Activated CD8-positive, alpha-beta memory T cell treated with anti-CD3 and anti-CD28 coated beads for 36 hours (primary cell): Measurements from ENCODE around the gene MPP1. TPM values are rescaled to one million over a fixed set of nuclear protein-coding genes. Genes with fewer than 3 reads are reported as not detected.

ENCODE experiments used
- CTCF ChIA-PET: fragments of 350-600 bp; sonication (Branson Sonifier 250); formaldehyde crosslinking; loops from one replicate; lab custom pipeline; 2021; ENCODE audit warnings: antibody characterized with exemption; lab: Charles Lee
- POLR2A ChIA-PET: fragments of 350-600 bp; sonication (Branson Sonifier 250); formaldehyde crosslinking; loops from one replicate; lab custom pipeline; 2021; ENCODE audit warnings: antibody characterized with exemption; lab: Charles Lee
- total RNA-seq, 2 experiments: library from RNA; stranded (reverse); gene quantifications; one replicate each; pipeline ENCODE4 v1.2.3, GENCODE V29; 2021

MPP1 gene
- total RNA-seq, 2 experiments from 2014 or later, result 15.1 to 15.5 TPM

DNA sequence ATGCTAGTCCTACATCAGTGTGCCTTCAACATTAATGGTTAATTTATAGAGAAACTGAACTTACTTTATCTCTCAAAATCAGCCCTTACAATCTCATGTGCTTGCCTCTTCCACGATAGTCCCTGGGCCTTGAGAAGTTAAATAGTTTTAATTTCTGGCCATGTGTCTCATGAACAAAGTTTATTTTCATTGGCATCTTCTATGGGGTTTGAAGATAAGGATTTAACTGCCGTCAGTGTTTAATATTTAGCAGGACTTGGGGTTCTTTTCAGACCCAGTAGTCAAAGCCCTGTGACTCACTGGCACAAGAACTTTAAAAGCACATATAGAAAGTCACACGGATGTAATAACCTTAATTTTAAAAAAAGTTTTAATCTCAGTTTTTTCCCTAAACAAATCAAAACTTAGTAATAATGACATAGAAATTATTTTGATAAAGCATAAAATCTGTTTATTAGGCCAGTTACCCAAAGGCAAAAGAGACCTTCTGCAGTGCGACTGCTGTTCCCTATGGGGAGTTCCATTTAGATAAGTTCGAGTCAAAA, 10.1 kb upstream of the MPP1 start:
- CTCF ChIA-PET, result no interaction called here

DNA sequence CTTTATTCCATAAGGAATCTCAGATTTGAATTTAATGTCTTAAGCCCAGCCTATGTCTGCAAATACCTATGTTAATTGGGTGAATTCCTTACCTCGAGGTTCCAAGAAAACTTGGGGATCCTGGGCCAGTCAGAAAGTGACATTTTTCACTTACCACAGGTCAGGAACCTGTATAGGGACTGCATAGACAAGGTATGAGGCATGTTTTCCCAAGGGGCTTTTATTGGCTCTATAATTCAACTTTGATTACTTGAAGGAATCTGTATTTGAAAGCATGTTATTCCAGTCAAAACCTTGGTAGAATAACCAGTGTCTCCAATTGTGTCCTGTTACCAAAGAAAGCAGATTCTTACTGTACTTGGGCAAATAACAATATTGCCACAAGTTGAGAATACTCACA, 8.5 kb upstream of the MPP1 start:
- CTCF ChIA-PET, result no interaction called here
- POLR2A ChIA-PET, result no interaction called here

More for the DNA sequence above, 10.1 kb upstream of the MPP1 start:
- POLR2A ChIA-PET, result no interaction called here

DNA sequence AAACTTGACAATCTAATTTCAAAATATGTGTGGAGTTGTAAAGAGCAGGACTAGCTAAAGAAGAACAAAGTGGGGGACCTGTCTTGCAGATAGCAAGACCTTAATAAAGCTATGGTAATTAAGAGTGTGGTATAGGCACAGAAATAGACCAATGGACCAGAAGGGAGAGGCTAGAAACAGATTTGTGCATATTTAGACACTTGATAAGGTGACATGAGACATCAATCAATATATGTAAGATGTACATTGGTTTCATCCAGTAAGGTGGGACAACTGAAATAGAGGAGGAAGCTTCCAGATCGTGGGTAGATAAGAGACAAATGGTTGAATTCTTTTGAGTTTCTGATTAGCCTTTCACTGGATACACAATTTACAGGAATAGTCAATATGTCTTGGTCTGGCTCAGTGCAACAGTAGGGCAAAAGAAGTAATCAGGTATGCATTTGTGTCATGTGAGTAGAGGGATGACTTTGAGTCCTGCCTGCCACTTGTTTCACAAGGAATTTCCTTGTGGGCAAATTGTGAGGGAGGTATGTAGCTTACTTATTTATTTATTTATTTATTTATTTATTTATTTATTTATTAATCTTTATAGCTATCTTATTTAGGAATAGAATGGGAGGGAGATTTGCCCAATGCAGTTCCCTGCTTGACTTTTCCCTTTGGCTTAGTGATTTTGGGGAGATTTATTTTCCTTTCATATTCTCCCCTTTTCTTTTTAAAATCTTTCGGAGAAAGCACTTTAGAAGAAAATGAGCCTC, 7.2 kb upstream of the MPP1 start:
- ChIA-PET CTCF (no interaction called here), POLR2A (no interaction called here)

- POLR2A ChIA-PET, result no interaction called here
- CTCF ChIA-PET, result interaction anchor here (2.1 kb wide), 1 partner anchor 11 kb away, joined by 5 read pairs; no protein-coding TSS in a partner anchor
Observed at GRCh38 chrX:154809939-154810665, 4.8 kb upstream of the MPP1 start.

DNA sequence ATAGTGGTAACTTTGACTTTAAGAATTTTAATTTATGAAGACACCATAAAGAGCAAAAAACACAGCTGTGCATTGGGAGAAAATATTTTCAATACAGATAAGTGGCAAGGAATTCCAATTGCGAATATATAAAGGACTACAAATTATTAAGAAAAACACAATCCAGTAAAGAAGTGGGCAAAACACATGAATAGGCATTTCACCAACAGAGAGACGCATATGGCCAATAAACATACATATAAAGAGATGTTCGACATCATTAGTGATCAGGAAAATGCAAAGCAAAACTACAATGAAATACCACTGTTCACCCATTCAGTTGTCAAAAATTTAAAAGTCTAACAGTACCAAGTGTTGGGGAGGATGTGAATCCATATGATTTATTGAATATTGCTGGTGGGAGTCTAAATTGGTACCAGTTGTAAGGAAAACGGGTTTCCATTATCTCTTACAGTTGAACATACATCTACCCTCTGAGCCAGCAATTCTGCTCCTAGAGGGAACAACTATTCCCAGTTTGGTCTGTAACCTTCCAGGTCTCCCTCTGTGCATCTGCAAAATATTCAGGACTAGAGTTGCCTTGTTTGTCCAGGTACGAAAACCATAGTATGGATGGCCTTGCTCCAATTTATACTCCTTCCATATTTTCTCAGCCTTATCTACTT, 1.7 kb upstream of the MPP1 start:
- ChIA-PET POLR2A (no interaction called here), CTCF (no interaction called here)

GRCh38 chrX:154805696-154806091, 409 bp upstream of the MPP1 start:
- POLR2A ChIA-PET, result no interaction called here
- CTCF ChIA-PET, result no interaction called here

DNA sequence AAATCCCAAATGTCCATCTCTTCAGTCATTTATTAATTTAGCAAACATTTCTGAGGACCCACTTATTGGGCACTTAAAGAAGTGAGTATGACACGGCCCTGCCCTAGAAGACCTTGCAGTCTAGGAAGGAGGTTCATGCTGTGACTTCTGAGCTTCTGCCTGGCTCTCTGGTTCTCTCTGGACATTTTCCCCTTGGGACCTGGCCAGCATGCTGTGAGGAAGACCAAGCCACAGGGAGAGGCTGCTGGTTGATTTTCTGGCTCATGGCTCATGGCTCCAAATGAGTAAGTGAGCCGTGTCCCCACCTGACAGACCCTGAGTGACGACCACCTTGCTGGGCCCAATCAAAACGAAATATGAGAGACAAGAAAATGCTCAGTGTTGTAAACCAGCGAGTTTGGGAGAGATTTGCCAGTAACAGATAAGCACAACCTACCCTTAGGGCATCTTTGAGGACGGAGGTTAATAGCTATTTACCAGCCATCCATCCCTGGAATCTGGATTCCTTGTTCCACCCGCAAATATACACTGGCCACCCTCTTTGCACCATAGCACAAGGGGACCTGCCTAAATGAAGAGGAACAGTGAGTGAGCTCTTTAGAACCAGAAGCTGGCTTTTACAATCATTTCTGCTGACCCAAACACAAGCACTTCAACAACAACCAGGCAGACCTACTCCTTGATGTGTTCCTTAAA, 876 bp downstream of the MPP1 start:
- ChIA-PET CTCF (no interaction called here), POLR2A (interaction anchor here (0.7 kb wide), 1 partner anchor 304 kb away, joined by 4 read pairs; no protein-coding TSS in a partner anchor)

DNA sequence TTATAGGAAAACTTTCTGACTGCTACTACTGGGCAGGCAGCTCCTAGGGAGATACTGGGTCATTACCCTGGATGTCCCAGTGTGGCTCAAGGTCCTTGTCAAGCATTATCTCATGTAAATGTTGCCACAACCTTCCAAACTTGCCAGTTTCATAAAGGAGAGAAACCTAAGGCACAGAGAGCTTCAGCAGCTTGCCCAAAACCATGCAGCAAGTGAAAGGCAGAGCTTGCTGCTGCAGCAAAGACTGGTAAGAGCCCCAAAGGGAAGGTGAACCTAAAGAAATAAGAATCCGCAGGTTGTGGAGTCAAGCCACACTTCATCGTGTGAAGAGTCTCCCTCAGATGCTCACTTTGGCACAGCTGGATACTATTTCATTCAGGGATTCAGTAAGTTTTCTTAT, 2.3 kb downstream of the MPP1 start:
- ChIA-PET CTCF (no interaction called here), POLR2A (no interaction called here)

DNA sequence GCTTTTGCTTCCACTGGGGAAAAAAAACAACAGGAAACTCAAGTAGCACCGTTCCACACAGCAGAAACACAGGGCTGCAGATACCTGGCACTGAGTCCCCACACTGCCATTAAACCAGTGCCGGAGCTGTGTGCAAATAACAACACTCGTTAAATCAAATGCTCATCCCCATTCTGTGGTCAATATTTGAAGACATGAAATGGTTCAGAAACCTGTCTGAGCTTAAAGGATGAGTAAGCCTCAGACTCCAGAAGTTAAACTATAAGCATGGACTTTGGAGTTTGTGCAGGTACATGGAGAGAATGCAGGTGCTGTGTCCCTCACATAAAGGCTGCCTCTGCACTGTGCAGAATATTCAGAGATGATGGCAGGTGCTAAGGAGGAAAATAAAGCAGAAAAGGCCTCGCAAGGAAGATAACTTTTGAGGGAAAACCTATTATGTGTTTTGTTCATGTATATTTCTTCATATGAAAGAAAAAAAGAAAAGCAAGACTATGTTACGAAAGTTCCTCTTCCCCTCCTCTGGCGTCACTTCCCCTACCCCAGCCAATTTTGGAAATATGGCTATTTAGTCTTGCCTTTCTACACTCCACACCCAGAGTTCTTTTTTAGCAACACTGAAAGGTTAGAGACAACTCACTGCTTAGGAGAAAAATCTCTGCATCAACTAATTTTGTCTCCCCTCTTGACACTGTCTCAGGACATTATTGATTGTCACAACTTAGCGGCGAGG, 4.6 kb downstream of the MPP1 start:
- ChIA-PET CTCF (no interaction called here), POLR2A (no interaction called here)

GRCh38 chrX:154799556-154800348, 5.5 kb downstream of the MPP1 start:
- ChIA-PET POLR2A (interaction anchor here (1.5 kb wide), 1 partner anchor 36 kb away, joined by 3 read pairs; no protein-coding TSS in a partner anchor), CTCF (interaction anchor here (2.0 kb wide), 1 partner anchor 10 kb away, joined by 5 read pairs; no protein-coding TSS in a partner anchor)

GRCh38 chrX:154797006-154797405, 8.3 kb downstream of the MPP1 start:
- CTCF ChIA-PET, result no interaction called here
- POLR2A ChIA-PET, result no interaction called here

- CTCF ChIA-PET, result no interaction called here
- POLR2A ChIA-PET, result no interaction called here
Observed at GRCh38 chrX:154795016-154795415, 10.3 kb downstream of the MPP1 start.

GRCh38 chrX:154793084-154793795, 12.0 kb downstream of the MPP1 start:
- POLR2A ChIA-PET, result no interaction called here
- CTCF ChIA-PET, result no interaction called here

- POLR2A ChIA-PET, result no interaction called here
- CTCF ChIA-PET, result no interaction called here
Observed at GRCh38 chrX:154791939-154792338, 13.3 kb downstream of the MPP1 start.

DNA sequence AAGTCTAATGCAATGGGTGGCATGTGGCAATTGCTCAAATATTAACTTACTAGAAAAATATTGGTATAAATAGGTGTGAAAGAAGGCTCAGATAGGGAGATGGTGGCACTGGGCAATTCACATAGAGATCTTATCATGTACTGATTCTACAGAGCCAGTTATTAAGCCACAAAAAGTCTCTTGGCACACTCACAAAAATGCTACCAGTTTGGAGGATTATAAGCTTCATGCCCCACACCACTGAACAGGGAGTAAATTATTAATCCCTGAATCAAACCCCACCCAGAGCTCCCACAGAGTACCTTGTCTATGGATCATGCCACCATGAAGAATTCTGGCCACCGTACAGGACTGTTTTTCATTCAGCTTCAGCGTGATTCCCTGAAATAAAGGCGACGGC, 13.8 kb downstream of the MPP1 start:
- ChIA-PET CTCF (no interaction called here), POLR2A (no interaction called here)

- POLR2A ChIA-PET, result no interaction called here
- CTCF ChIA-PET, result no interaction called here
Observed at GRCh38 chrX:154785716-154786115, 19.6 kb downstream of the MPP1 start.
